ENCODE data around the gene PTPRG. TPM values are rescaled to one million over a fixed set of nuclear protein-coding genes. Genes with fewer than 3 reads are reported as not detected.

PTPRG gene
- total and polyA plus RNA-seq, 2 donors (not counting 1 experiment from before 2014, with no cell fraction given) = 67.0 to 97.9 TPM

- H3K27ac ChIP-seq (ENCODE audit: insufficient read depth, low read length) = no peak overlapping the region
- no peak overlapping the region for H3K4me3 ChIP-seq (replicated peaks in 1 of 4; ENCODE audit: control extremely low read depth in 1 of 4, insufficient read depth in 1 of 4, low read depth in 3 of 4, low read length in 4 of 4)
- no peaks in the 10 kb centered on the region for H3K4me1 ChIP-seq (ENCODE audit: control insufficient read depth, extremely low read depth, insufficient read depth, low read length)
- no peak overlapping the region for H2AFZ ChIP-seq (ENCODE audit: low read length)
- no peaks in the 10 kb centered on the region for H3K36me3 ChIP-seq (ENCODE audit: control insufficient read depth, insufficient read depth, low read length)
- peak in 1 of 2 donors; percentile 65 for DNase-seq (ENCODE audit: low read depth in 2 of 2)
- TF ChIP-seq EZH2 (IDR thresholded peaks at IDR 0.05; ENCODE audit: low read length, missing control alignments) (no peak), CTCF (conservative IDR thresholded peaks at IDR 0.05 in 1 of 2, IDR thresholded peaks at IDR 0.05 in 1 of 2; ENCODE audit: low read depth in 1 of 2, low read length in 2 of 2) (no peak)
- no peaks in the 10 kb centered on the region for H3K9me3 ChIP-seq (ENCODE audit: control insufficient read depth, insufficient read depth, low read depth, low read length)
- no peaks in the 10 kb centered on the region for H3K79me2 ChIP-seq (ENCODE audit: control insufficient read depth, insufficient read depth, low read length)
- no peaks in the 10 kb centered on the region for H4K20me1 ChIP-seq (ENCODE audit: control insufficient read depth, extremely low read depth, insufficient read depth, low read length)
- no peak overlapping the region for H3K4me2 ChIP-seq (ENCODE audit: extremely low read depth, insufficient read depth, low read length)
- H3K27me3 ChIP-seq (ENCODE audit: control insufficient read depth, insufficient read depth, low read length) = no peaks in the 10 kb centered on the region
- no peak overlapping the region for H3K9ac ChIP-seq (ENCODE audit: insufficient read depth, low read length)
Observed at GRCh38 chr3:62028236-62028635, 466.9 kb downstream of the PTPRG start.

- no peaks in the 10 kb centered on the region for H3K79me2 ChIP-seq (ENCODE audit: control insufficient read depth, insufficient read depth, low read length)
- no peaks in the 10 kb centered on the region for H3K9me3 ChIP-seq (ENCODE audit: control insufficient read depth, insufficient read depth, low read depth, low read length)
- no peaks in the 10 kb centered on the region for H3K4me1 ChIP-seq (ENCODE audit: control insufficient read depth, extremely low read depth, insufficient read depth, low read length)
- no peaks in the 10 kb centered on the region for H3K27me3 ChIP-seq (ENCODE audit: control insufficient read depth, insufficient read depth, low read length)
- H3K9ac ChIP-seq (ENCODE audit: insufficient read depth, low read length) = no peak overlapping the region
- no peak overlapping the region for H3K4me3 ChIP-seq (replicated peaks in 1 of 4; ENCODE audit: control extremely low read depth in 1 of 4, insufficient read depth in 1 of 4, low read depth in 3 of 4, low read length in 4 of 4)
- H3K4me2 ChIP-seq (ENCODE audit: extremely low read depth, insufficient read depth, low read length) = no peak overlapping the region
- H3K36me3 ChIP-seq (ENCODE audit: control insufficient read depth, insufficient read depth, low read length) = no peaks in the 10 kb centered on the region
- no peak overlapping the region for H3K27ac ChIP-seq (ENCODE audit: insufficient read depth, low read length)
- H2AFZ ChIP-seq (ENCODE audit: low read length) = no peak overlapping the region
- H4K20me1 ChIP-seq (ENCODE audit: control insufficient read depth, extremely low read depth, insufficient read depth, low read length) = no peaks in the 10 kb centered on the region
- no peak for TF ChIP-seq CTCF (conservative IDR thresholded peaks at IDR 0.05 in 1 of 2, IDR thresholded peaks at IDR 0.05 in 1 of 2; ENCODE audit: low read depth in 1 of 2, low read length in 2 of 2)
- TF ChIP-seq EZH2 (IDR thresholded peaks at IDR 0.05; ENCODE audit: low read length, missing control alignments) = no peak
- DNase-seq (ENCODE audit: low read depth in 2 of 2) = no peak
Observed at GRCh38 chr3:62032738-62033137, 471.4 kb downstream of the PTPRG start.

- no peak overlapping the region for H2AFZ ChIP-seq (ENCODE audit: low read length)
- no peak overlapping the region for H3K9ac ChIP-seq (ENCODE audit: insufficient read depth, low read length)
- no peaks in the 10 kb centered on the region for H3K4me1 ChIP-seq (ENCODE audit: control insufficient read depth, extremely low read depth, insufficient read depth, low read length)
- H3K27me3 ChIP-seq (ENCODE audit: control insufficient read depth, insufficient read depth, low read length) = no peaks in the 10 kb centered on the region
- no peak overlapping the region for H3K4me3 ChIP-seq (replicated peaks in 1 of 4; ENCODE audit: control extremely low read depth in 1 of 4, insufficient read depth in 1 of 4, low read depth in 3 of 4, low read length in 4 of 4)
- H3K36me3 ChIP-seq (ENCODE audit: control insufficient read depth, insufficient read depth, low read length) = no peaks in the 10 kb centered on the region
- H3K27ac ChIP-seq (ENCODE audit: insufficient read depth, low read length) = no peak overlapping the region
- no peak for TF ChIP-seq CTCF (conservative IDR thresholded peaks at IDR 0.05 in 1 of 2, IDR thresholded peaks at IDR 0.05 in 1 of 2; ENCODE audit: low read depth in 1 of 2, low read length in 2 of 2)
- no peak for TF ChIP-seq EZH2 (IDR thresholded peaks at IDR 0.05; ENCODE audit: low read length, missing control alignments)
- DNase-seq (ENCODE audit: low read depth in 2 of 2) = no peak
- no peak overlapping the region for H3K4me2 ChIP-seq (ENCODE audit: extremely low read depth, insufficient read depth, low read length)
- no peaks in the 10 kb centered on the region for H3K9me3 ChIP-seq (ENCODE audit: control insufficient read depth, insufficient read depth, low read depth, low read length)
- H4K20me1 ChIP-seq (ENCODE audit: control insufficient read depth, extremely low read depth, insufficient read depth, low read length) = no peaks in the 10 kb centered on the region
- no peaks in the 10 kb centered on the region for H3K79me2 ChIP-seq (ENCODE audit: control insufficient read depth, insufficient read depth, low read length)
Observed at GRCh38 chr3:62035402-62036057, 474.2 kb downstream of the PTPRG start.
